GM18520 (cell line): ENCODE results near the gene INS.

Source experiments
- ATAC-seq: cut with Tn5 transposase; IDR thresholded peaks from one replicate; pipeline ENCODE4 v1.9.1; 2021; ENCODE audit not compliant: unreplicated experiment

The INS gene

DNA sequence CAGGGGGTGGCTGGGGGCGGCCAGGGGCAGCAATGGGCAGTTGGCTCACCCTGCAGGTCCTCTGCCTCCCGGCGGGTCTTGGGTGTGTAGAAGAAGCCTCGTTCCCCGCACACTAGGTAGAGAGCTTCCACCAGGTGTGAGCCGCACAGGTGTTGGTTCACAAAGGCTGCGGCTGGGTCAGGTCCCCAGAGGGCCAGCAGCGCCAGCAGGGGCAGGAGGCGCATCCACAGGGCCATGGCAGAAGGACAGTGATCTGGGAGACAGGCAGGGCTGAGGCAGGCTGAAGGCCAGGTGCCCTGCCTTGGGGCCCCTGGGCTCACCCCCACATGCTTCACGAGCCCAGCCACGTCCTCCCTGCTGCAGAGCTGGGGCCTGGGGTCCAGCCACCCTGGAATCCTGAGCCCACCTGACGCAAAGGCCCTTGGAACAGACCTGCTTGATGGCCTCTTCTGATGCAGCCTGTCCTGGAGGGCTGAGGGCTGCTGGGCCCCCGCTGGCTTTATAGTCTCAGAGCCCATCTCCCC, at the start of gene INS:
Gene INS, minus strand, starts transcription at position 474 of the 524 bp plus-strand sequence. Its CDS starts 238 bp downstream, at position 236.
- ATAC-seq, result no peak

DNA sequence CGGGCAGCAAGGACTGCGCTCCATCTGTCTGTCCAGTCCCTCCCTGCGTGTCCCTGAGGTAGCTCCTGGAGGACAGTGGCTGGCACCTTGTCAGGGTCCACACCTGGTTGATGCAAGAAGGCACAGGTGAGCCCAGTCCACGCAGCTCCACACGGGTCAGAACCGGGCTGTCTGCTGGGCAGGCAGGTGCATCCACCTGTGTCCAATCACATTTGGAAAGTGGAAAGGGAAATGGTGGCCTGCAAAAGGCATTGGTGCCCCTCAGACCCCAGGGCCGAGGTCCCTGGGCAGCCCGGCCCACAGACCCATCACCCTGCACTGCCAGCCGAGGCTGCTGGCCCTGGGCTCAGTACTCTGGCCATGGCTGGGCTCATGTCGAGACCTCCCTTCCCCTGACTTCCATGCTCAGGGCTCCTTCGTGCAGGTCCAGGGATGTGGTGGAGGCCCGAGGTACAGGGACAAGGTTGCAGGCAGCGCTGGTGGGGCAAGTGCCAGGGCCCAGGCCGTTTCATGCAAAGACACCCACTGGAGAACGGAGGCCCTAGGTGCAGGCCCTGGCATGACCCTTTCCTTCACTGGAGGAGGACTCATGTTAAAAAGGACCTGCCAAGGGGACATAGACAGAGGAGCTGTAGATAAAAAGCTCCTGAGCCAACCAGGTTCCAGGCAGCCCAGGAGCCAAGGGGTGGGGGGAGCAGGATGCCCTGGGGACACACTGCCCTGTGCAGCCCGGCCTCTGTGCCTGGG, 49.5 kb upstream of the INS start:
- no peak for ATAC-seq

DNA sequence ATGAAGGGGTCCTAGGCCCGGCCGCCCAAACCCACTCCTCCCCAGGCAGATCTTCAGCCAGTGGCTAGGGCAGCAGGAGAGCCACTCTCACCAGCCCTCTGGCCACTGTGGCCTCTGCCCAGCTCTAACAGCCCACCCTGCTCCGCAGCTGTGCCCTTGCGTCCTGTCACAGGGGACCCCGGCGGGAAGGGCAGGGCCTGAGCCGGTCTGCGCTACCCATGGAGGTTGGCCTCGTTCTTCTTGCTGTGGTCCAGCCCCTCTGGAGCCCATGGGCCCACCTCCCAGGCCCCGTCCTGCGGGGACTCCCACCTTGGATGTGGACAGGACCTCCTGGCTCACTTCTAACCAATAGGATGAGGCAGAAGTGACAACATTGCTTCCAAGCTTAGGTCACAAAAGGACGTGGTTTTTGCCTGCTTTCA, 48.9 kb upstream of the INS start:
- ATAC-seq, result no peak

DNA sequence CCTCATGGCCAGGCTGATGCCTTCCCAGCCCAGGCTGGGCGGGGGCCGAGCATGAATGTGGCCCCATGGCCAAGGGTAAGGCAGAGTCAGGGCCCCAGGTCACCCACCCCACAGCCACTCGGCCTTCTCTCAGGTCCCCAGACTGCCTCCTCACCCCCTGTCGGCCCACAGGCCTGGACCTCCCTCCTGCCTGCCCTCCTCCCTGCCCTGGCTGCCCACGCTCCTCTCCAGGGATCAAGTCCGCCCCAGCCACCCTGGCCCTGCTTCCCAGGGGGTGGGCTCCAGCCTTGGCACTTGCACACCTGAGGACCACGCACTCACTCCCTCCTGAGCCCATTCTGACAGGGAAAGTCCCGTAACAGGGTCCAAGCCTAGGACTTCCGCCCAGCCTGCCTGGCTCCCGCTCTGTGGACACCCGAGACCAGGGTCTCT, 48.4 kb upstream of the INS start:
- no peak for ATAC-seq

- no peak for ATAC-seq
Observed at GRCh38 chr11:2208691-2209369, 47.8 kb upstream of the INS start.

GRCh38 chr11:2207773-2208621, 47.0 kb upstream of the INS start:
- no peak for ATAC-seq

DNA sequence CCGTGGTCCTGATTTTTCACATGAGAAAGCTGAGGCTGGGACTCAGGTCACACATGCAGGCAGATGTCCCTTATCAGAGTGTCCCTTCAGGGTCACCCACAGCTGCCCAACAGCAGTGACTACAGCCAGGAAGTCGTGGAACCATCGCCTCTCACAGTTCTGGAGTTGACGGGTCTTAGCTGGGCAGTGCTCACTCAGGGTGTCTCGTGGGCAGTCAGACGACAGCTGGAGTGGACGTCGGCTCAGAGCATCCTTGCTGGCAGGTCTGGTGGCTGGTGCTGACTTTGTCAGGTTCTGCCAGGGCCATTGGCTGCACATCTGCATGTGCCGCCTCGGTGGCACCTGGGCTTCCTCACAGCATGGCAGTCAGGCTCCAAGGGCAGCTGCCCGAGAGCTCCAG, 46.2 kb upstream of the INS start:
- no peak for ATAC-seq

GRCh38 chr11:2205981-2206690, 45.1 kb upstream of the INS start:
- no peak for ATAC-seq

- no peak for ATAC-seq
Observed at GRCh38 chr11:2205214-2205720, 44.3 kb upstream of the INS start.

- no peak for ATAC-seq
Observed at GRCh38 chr11:2204361-2205213, 43.6 kb upstream of the INS start.

GRCh38 chr11:2203440-2204259, 42.6 kb upstream of the INS start:
- no peak for ATAC-seq

DNA sequence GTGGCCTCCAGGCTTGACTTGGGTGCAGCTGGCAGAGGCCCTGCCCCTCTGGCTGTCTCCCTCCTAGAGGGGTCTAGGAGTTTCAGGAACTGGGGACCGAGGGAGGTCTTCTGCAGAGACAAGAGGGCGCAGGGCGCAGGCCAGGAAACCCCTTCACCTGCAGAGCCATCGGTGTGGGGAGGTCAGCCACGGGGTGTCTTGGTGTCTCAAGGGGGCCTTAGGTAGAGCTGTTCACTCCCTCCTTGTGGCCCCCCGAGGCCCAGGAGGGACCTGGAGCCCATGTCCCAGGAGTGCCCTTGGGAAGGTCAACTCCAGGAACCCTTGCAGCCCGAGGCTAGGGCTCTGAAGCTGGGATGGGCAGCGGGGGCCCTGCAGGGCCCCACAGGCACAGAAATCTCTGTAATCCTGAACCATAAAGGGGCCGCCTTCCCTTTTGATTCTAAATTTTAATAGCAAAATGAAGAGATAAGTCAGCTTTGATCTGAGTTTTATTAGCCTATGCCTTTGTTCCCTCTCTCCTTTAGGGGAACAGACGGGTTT, 42.0 kb upstream of the INS start:
- no peak for ATAC-seq

DNA sequence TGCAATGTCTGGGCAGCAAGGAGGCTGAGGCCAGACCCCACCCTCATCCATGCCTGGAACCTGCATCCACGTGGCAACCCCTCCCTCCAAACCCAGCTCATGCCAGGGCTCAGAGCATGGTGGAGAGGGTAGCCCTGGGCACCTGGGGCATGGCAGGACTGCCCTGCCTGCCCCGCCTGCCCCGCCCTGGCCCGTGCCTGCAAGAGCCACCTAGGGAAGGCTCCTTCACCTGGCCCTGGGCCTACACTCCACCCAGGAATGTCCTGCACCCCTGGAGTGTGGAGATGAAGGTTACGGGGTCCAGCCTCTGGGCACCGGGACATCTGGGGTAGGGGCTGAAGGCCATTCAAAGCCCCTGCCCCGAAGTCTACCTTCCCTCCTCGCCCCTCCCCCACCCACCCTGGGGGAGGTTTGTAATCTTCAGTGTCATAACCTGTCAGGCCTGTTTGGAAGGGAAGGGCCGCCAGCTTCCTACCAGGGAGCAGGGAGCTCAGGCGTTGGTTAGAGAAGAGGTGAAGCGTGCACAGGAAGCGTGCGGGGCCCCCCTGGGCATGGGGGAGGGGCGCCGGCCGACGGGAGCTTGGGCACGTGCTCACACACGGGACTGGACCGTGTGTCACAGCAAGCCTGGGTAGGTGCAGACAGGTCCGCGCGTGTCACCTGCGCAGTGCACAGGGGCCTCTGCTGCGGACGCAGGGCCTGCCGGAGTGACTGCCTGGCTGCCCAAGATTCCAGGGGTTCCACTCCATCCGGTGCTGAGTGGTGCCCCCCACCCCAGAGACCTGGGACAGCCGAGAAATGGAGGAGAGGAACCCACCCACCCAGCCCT, 41.3 kb upstream of the INS start:
- no peak for ATAC-seq

DNA sequence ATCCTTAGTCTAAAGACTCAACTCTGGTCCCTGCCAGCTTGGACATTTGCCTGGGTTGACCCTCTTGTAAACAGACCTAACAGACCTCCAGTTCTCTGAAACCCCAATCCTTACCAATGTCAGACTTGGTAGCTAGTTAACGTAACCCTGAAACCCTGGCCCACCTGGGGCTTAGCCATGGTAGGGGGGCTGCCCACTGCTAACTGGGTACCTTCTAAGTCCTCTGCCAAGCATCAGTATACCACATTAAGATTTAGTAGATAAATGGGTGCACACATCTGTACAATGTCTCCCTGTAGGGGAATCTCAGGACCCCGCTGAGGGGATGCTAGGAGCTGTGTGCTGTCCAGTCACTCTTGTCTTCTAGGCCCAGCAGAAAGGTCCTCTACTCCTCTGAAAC, 40.5 kb upstream of the INS start:
- no peak for ATAC-seq

DNA sequence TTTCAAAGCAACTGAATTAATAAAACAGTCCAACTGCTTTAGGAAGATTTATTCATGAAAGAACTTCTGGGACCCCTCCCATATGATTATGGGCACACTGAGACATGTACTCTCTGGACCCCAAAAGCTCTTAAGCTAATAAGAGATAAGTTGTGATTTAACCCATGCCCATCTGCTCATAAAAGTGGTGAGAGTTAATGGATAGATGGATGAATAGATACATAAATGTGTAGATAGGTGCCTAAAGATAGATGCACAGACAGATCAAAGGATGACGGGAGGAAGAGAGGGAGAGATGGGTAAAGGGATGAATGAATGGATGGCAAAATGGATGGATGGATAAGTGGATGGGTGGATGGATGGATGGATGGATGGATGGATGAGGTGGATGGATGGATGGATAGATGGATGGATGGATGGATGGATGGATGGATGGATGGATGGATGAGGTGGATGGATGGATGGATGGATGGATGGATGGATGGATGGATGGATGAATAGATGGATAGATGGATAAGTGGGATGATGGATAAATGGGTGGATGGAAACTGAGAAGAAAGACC, 40.0 kb upstream of the INS start:
- ATAC-seq, result no peak

DNA sequence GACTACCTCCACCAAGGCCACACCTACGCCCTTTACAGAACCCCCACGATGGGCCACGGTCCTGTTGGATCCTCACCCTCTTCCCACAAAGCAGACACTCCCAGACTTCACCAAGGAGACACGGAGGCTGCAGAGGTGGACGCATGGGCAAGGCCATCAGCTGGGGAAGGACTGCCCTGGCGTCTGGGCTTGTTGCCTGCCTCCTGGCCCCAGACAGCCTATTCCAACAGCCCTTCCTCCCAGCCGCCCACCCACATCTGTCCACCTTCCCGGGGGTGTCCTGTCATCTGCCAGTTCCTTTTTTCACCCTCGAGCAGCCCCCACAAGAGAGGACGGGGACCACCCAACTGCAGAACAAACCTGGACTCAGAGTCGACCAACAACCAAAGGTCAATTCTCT, 39.5 kb upstream of the INS start:
- no peak for ATAC-seq
